MM.1S (cell line): ENCODE results near the gene LRRN2.

Experiments
- DNase-seq: peaks from one replicate; pipeline ENCODE4 v3.0.0-alpha.2; 2015
- H2AFZ ChIP-seq: fragments of 300-600 bp; sonication (generic); 2 replicates; pipeline ENCODE4 v1.6.0; 2016; ENCODE audit warnings: antibody characterized with exemption, low read length
- H3F3A ChIP-seq: fragments of 300-600 bp; sonication (generic); 2 replicates; pipeline ENCODE4 v1.6.1; 2016; ENCODE audit warnings: mild to moderate bottlenecking, antibody characterized with exemption, low read length, moderate library complexity, mixed read lengths; ENCODE audit not compliant: insufficient read depth
- H3K27ac ChIP-seq: fragments of 300-600 bp; sonication (generic); 2 replicates; pipeline ENCODE4 v1.5.1; 2016; ENCODE audit warnings: mild to moderate bottlenecking, low read length
- H3K27me3 ChIP-seq: fragments of 300-600 bp; sonication (generic); replicated peaks from 2 replicates; pipeline ENCODE4 v1.6.0; 2016; ENCODE audit warnings: low read length; ENCODE audit not compliant: insufficient read depth
- H3K36me3 ChIP-seq: fragments of 300-600 bp; sonication (generic); replicated peaks from 2 replicates; pipeline ENCODE4 v1.6.1; 2016; ENCODE audit warnings: mild to moderate bottlenecking, low read length, mixed read lengths; ENCODE audit not compliant: insufficient read depth
- H3K4me1 ChIP-seq: fragments of 300-600 bp; sonication (generic); 2 replicates; pipeline ENCODE4 v1.6.1; 2016; ENCODE audit warnings: low read length, mixed read lengths
- H3K4me2 ChIP-seq: fragments of 300-600 bp; sonication (generic); 2 replicates; pipeline ENCODE4 v1.6.0; 2016; ENCODE audit warnings: low read depth, low read length
- H3K4me3 ChIP-seq: fragments of 300-600 bp; sonication (generic); 2 replicates; pipeline ENCODE4 v1.5.1; 2016; ENCODE audit warnings: low read length, mixed read lengths
- H3K79me2 ChIP-seq: fragments of 300-600 bp; sonication (generic); 2 replicates; pipeline ENCODE4 v1.6.1; 2016; ENCODE audit warnings: mixed run types, low read length, mixed read lengths
- H3K9ac ChIP-seq: fragments of 300-600 bp; sonication (generic); 2 replicates; pipeline ENCODE4 v1.6.1; 2016; ENCODE audit warnings: low read length, mixed read lengths
- H3K9me2 ChIP-seq: fragments of 300-600 bp; sonication (generic); replicated peaks from 2 replicates; pipeline ENCODE4 v1.6.1; 2016; ENCODE audit warnings: mild to moderate bottlenecking, low read length, mixed read lengths; ENCODE audit not compliant: insufficient read depth
- H3K9me3 ChIP-seq: fragments of 300-600 bp; sonication (generic); replicated peaks from 2 replicates; pipeline ENCODE4 v1.6.1; 2016; ENCODE audit warnings: mild to moderate bottlenecking, low read length, mixed read lengths; ENCODE audit not compliant: insufficient read depth
- H4K20me1 ChIP-seq: fragments of 300-600 bp; sonication (generic); 2 replicates; pipeline ENCODE4 v1.6.1; 2016; ENCODE audit warnings: mild to moderate bottlenecking, low read length, moderate library complexity, mixed read lengths; ENCODE audit not compliant: insufficient read depth
- CTCF ChIP-seq: fragments of 300-600 bp; sonication (generic); IDR thresholded peaks from 2 replicates; pipeline ENCODE4 v1.5.1; 2016; ENCODE audit warnings: antibody characterized with exemption, low read length, mixed read lengths
- EZH2 ChIP-seq: fragments of 300-600 bp; sonication (generic); optimal IDR thresholded peaks from 2 replicates; pipeline ENCODE3; 2017; ENCODE audit warnings: low read depth, mild to moderate bottlenecking, antibody characterized with exemption, low read length, mixed read lengths
- EZH2phosphoT487 ChIP-seq: fragments of 300-600 bp; sonication (generic); IDR thresholded peaks from 2 replicates; pipeline ENCODE4 v1.6.1; 2018; ENCODE audit warnings: antibody characterized with exemption, low read length

The LRRN2 gene

GRCh38 chr1:204580862-204581261 lies 104.7 kb downstream of the LRRN2 start:
- TF ChIP-seq CTCF (no peak), EZH2phosphoT487 (no peak), EZH2 (no peak)

GRCh38 chr1:204579681-204580080 lies 105.9 kb downstream of the LRRN2 start:
- H3K27ac ChIP-seq: peak overlapping the region; percentile 78; the same call in 1 of the 2 replicates

More at GRCh38 chr1:204580862-204581261, 104.7 kb downstream of the LRRN2 start:
- H2AFZ ChIP-seq: no peak overlapping the region
- no peak for DNase-seq
- no peaks in the 10 kb centered on the region for H3K27me3 ChIP-seq
- H3K9ac ChIP-seq: no peak overlapping the region
- H3K4me2 ChIP-seq: no peak overlapping the region
- H4K20me1 ChIP-seq: no peaks in the 10 kb centered on the region
- no peaks in the 10 kb centered on the region for H3K36me3 ChIP-seq
- H3K9me3 ChIP-seq: no peaks in the 10 kb centered on the region
- H3F3A ChIP-seq: peaks cover 22% of the 10 kb centered on the region
- no peaks in the 10 kb centered on the region for H3K9me2 ChIP-seq
- no peak overlapping the region for H3K27ac ChIP-seq
- no peak overlapping the region for H3K4me3 ChIP-seq
- peaks cover 21% of the 10 kb centered on the region for H3K4me1 ChIP-seq
- H3K79me2 ChIP-seq: no peaks in the 10 kb centered on the region

GRCh38 chr1:204578867-204579664 lies 106.5 kb downstream of the LRRN2 start:
- peaks cover 22% of the 10 kb centered on the region for H3F3A ChIP-seq
- H4K20me1 ChIP-seq: no peaks in the 10 kb centered on the region
- DNase-seq: peak; percentile 87
- no peaks in the 10 kb centered on the region for H3K27me3 ChIP-seq
- no peaks in the 10 kb centered on the region for H3K9me2 ChIP-seq
- H3K9me3 ChIP-seq: no peaks in the 10 kb centered on the region
- peak overlapping the region; percentile 78 for H3K27ac ChIP-seq
- H3K9ac ChIP-seq: peak overlapping the region; percentile 60
- H3K36me3 ChIP-seq: no peaks in the 10 kb centered on the region
- H3K4me2 ChIP-seq: peak overlapping the region; percentile 94
- peaks cover 21% of the 10 kb centered on the region for H3K4me1 ChIP-seq
- H3K79me2 ChIP-seq: no peaks in the 10 kb centered on the region
- peak overlapping the region; percentile 71 for H3K4me3 ChIP-seq
- TF ChIP-seq EZH2phosphoT487: no peak
- TF ChIP-seq CTCF: no peak
- no peak for TF ChIP-seq EZH2
- H2AFZ ChIP-seq: peak overlapping the region; percentile 68

More at GRCh38 chr1:204579681-204580080, 105.9 kb downstream of the LRRN2 start:
- no peak for DNase-seq
- Histone ChIP-seq H3K79me2 (no peaks in the 10 kb centered on the region), H2AFZ (peak overlapping the region; percentile 68), H3K9me2 (no peaks in the 10 kb centered on the region), H3K4me3 (peak overlapping the region; percentile 71), H3K9me3 (no peaks in the 10 kb centered on the region), H3K27me3 (no peaks in the 10 kb centered on the region), H3K4me2 (peak overlapping the region; percentile 94), H3K36me3 (no peaks in the 10 kb centered on the region), H4K20me1 (no peaks in the 10 kb centered on the region), H3K9ac (peak overlapping the region; percentile 60), H3F3A (peaks cover 22% of the 10 kb centered on the region), H3K4me1 (peaks cover 21% of the 10 kb centered on the region)
- TF ChIP-seq CTCF: no peak
- no peak for TF ChIP-seq EZH2
- no peak for TF ChIP-seq EZH2phosphoT487
